ENCODE measurements around the gene TNPO1. TPM values are rescaled to one million over a fixed set of nuclear protein-coding genes. Genes with fewer than 3 reads are reported as not detected.

TNPO1 gene
- total RNA-seq, 2 donors from 2014 or later: 74.7 to 75.0 TPM

DNA sequence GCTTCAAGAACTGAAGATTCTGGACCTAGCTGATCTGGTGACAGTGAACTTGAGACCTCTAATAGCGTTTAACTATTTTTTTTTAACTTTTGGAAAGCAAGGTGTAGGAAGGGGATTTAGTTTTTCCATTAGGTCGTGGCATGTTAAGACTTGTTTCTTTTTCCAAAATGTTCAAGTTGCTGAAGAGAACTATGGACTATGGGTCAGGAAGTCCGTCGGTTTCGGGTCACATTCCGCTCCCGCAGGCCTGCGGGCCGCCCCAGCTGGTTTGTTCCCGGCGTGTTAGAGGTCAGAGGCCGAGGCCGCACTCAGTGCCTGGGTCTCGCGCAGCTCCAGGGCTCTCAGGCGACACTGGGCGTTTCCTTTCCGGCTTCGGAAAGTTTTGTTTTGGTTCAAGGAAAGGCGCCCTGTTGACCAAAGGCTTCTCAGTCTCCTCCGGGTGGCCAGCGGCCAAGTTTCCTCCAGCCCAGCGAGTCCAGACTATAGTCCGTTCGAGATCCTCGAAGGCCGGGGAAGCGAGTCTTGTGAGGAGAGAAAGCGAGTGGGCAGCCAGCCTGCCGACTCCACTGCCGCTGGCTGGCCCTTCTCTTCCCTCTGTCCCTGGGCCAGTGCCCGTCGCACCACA is 138.8 kb downstream of the TNPO1 start:
- intact Hi-C loops (cut with DNase I, micrococcal nuclease): no loop called here
- ATAC-seq: peak; percentile 62

DNA sequence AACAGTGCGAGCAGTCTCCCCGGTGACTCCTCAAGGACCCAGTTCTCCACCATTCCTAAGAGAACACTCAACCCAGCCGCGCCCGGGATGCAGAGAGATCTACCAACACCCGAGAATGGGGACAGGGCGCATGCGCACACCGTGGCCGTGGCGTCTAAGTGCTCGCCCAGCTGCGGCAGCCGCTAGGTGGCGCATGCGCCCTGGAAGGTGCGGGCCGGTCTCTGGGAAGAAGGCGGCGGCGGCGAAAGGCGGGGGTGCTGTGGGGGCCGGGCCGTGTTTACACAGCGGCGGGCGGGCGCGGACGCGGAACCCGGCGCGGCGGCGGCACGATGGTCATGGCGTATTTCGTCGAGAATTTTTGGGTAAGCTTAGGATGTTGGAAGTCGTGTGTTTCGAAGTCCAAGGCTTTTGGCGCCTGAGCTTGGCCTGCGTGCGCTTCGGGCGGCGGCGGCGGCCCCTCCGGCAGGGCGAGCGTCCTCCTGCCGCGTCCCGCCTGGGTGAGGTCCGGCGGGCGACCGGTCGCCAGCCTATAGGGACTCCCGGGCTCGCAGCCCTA is 139.4 kb downstream of the TNPO1 start, which contains the start of gene FCHO2:
Gene FCHO2, plus strand, starts transcription at position 274 of the 556 bp plus-strand sequence. Its CDS starts 56 bp downstream, at position 330.
- peak; percentile 98 to 100 for DNase-seq
- peak; percentile 91 for ATAC-seq
- intact Hi-C loops (cut with DNase I, micrococcal nuclease): no loop called here

More for the DNA sequence above, 138.8 kb downstream of the TNPO1 start:
- DNase-seq: peak; percentile 79

DNA sequence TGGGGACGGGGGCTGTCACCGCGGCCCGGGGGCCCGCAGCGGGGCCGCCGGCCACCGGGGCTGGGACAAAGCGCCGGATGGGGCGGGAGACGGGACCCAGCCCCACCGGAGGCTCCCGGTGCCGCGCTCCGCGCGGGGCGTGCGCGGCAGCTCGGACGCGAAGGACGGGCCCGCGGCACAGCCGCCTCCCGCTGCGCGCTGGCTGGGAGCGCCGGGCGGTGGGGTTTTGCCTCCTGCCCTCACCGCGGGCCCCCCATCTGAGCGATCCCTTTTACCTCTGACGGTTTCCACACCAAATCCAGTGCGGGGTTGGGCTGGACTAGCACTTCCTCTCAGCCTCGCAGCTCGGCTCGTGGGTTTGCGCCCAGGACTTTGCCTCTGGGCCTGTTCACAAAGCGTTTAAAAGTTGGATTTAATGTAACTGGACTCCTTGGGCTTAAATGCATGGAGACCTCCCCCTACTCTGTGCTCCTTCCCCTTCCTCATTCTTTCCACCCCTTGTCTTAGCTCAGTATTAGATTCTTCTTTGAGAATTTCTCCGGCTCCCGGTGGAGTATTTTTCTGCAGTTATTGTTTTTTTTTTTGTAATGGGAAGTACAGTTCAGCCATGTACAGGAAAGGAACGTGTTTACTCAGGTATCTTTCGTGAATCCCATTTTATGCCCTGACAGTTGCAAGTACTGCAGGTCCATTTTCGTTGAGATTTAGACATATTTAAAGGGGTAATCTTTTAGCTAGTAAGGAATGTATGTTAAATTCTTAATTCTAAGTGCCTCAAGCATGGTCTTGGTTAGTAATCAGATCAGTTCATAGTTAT is 140.1 kb downstream of the TNPO1 start:
- intact Hi-C loops (cut with DNase I, micrococcal nuclease): no loop called here
- DNase-seq: peak; percentile 52 to 64
- ATAC-seq: peak; percentile 48

DNA sequence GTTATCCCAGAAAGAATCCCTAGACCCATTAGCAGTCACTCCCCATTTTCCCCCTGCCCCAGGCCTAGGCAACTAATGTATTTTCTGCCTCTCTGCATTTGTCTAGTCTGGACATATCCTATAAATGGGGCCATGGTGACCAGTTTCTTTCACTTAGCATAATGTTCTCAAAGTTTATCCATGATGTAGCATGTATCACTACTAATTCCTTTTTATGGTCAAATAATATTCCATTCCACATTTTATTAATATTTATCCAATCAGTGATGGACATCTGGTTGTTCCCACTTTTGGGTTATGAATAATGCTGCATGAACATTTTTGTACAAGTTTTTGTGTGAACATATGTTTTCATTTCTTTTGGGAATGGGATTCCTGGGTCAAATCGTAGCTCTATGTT is 140.9 kb downstream of the TNPO1 start:
- DNase-seq (no peak), ATAC-seq (no peak)
- intact Hi-C loops (cut with DNase I, micrococcal nuclease): no loop called here

DNA sequence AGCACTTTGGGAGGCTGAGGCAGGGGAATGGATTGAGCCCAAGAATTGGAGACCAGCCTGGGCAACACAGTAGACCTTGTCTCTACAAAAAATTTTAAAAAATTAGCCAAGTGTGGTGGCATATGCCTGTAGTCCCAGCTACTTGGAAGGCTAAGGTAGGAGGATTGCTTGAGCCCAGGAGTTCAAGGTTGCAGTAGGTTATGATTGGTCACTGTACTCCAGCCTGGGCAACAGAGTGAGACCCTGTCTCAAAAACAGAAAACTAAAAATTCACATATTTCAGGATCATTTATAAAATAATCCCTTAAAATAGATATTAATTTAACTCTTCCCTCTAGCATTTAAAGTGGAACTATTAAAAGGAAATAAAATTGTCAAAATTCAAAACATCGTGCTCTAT is 142.8 kb downstream of the TNPO1 start:
- intact Hi-C loops (cut with DNase I, micrococcal nuclease): no loop called here

More for the DNA sequence above, 142.8 kb downstream of the TNPO1 start:
- no peak for DNase-seq
- no peak for ATAC-seq

Small RNA genes lying within 50 kb of the gene (microRNA-seq; reads per million reads assigned to microRNA genes)
- gene MIR4804: 0.53 to 1.4 reads per million in 2 donors

Other genes with a start within 250 kb of the TNPO1 start
- gene FCHO2, start 139.4 kb downstream of the TNPO1 start, total RNA-seq: 10 to 100 TPM; 46.6 to 47.5 TPM

Measured in left colon (tissue), 2 donors.